Measurements from ENCODE around the gene MAP4K4. TPM values are rescaled to one million over a fixed set of nuclear protein-coding genes. Genes with fewer than 3 reads are reported as not detected.
"Not testable (repeated sequence)": the region's sequence is repeated elsewhere in the genome, so short reads cannot be mapped to it uniquely, and the experiment has no call there.

MAP4K4 gene
- total RNA-seq, 2 experiments from 2014 or later: 90.2 to 92.2 TPM

- H3K27me3 Mint-ChIP-seq (ENCODE audit: low read depth); H3K27ac Mint-ChIP-seq; ATAC-seq; H3K36me3 Mint-ChIP-seq (ENCODE audit: low read depth); H3K4me3 Mint-ChIP-seq; DNase-seq; H3K9me3 Mint-ChIP-seq (ENCODE audit: insufficient read depth); POLR2A ChIA-PET: not testable (repeated sequence)
- peaks cover 51% of the 10 kb centered on the region for H3K4me1 Mint-ChIP-seq (ENCODE audit: low read depth)
- CTCF ChIA-PET: interaction anchor here (1.2 kb wide), 1 partner anchor 48 kb away, joined by 3 read pairs; no protein-coding TSS in a partner anchor
Observed at GRCh38 chr2:101773961-101774360, 76.5 kb downstream of the MAP4K4 start.

- ChIA-PET CTCF (interaction anchor here (0.8 kb wide), 1 partner anchor 17 kb away, joined by 3 read pairs; no protein-coding TSS in a partner anchor), POLR2A (no interaction called here)
Observed at GRCh38 chr2:101775092-101775491, 77.6 kb downstream of the MAP4K4 start.

GRCh38 chr2:101775636-101776035 lies 78.1 kb downstream of the MAP4K4 start:
- Mint-ChIP-seq H3K9me3 (ENCODE audit: insufficient read depth) (no peaks in the 10 kb centered on the region), H3K36me3 (ENCODE audit: low read depth) (peaks cover 2% of the 10 kb centered on the region), H3K4me1 (ENCODE audit: low read depth) (peaks cover 56% of the 10 kb centered on the region), H3K4me3 (no peak overlapping the region), H3K27ac (no peak overlapping the region), H3K27me3 (ENCODE audit: low read depth) (no peaks in the 10 kb centered on the region)
- ChIA-PET POLR2A (interaction anchor here (0.6 kb wide), 1 partner anchor 69 kb away, joined by 3 read pairs; no protein-coding TSS in a partner anchor), CTCF (interaction anchor here (0.8 kb wide), 1 partner anchor 17 kb away, joined by 3 read pairs; no protein-coding TSS in a partner anchor)
- ATAC-seq (no peak), DNase-seq (no peak)

More at GRCh38 chr2:101775092-101775491, 77.6 kb downstream of the MAP4K4 start:
- H3K4me3 Mint-ChIP-seq: no peak overlapping the region
- peaks cover 56% of the 10 kb centered on the region for H3K4me1 Mint-ChIP-seq (ENCODE audit: low read depth)
- peaks cover 2% of the 10 kb centered on the region for H3K36me3 Mint-ChIP-seq (ENCODE audit: low read depth)
- no peaks in the 10 kb centered on the region for H3K9me3 Mint-ChIP-seq (ENCODE audit: insufficient read depth)
- no peak overlapping the region for H3K27ac Mint-ChIP-seq
- ATAC-seq: no peak
- DNase-seq: no peak
- H3K27me3 Mint-ChIP-seq (ENCODE audit: low read depth): no peaks in the 10 kb centered on the region

- peaks cover 2% of the 10 kb centered on the region for H3K36me3 Mint-ChIP-seq (ENCODE audit: low read depth)
- no peaks in the 10 kb centered on the region for H3K9me3 Mint-ChIP-seq (ENCODE audit: insufficient read depth)
- no peak overlapping the region for H3K27ac Mint-ChIP-seq
- no peak for ATAC-seq
- peaks cover 55% of the 10 kb centered on the region for H3K4me1 Mint-ChIP-seq (ENCODE audit: low read depth)
- POLR2A ChIA-PET: interaction anchor here (0.6 kb wide), 1 partner anchor 70 kb away, joined by 3 read pairs; no protein-coding TSS in a partner anchor
- no peak for DNase-seq
- no peaks in the 10 kb centered on the region for H3K27me3 Mint-ChIP-seq (ENCODE audit: low read depth)
- H3K4me3 Mint-ChIP-seq: no peak overlapping the region
- CTCF ChIA-PET: interaction anchor here (1.0 kb wide), 1 partner anchor 31 kb away, joined by 3 read pairs; no protein-coding TSS in a partner anchor
Observed at GRCh38 chr2:101776172-101777043, 78.9 kb downstream of the MAP4K4 start.

GRCh38 chr2:101777337-101777736 lies 79.8 kb downstream of the MAP4K4 start:
- no peaks in the 10 kb centered on the region for H3K27me3 Mint-ChIP-seq (ENCODE audit: low read depth)
- no peak for ATAC-seq
- CTCF ChIA-PET: interaction anchor here (0.8 to 1.0 kb wide), 2 partner anchors 32 to 47 kb away, joined by 3 read pairs; no protein-coding TSS in a partner anchor

GRCh38 chr2:101778102-101778501 lies 80.6 kb downstream of the MAP4K4 start:
- ChIA-PET CTCF (no interaction called here), POLR2A (no interaction called here)
- Mint-ChIP-seq H3K36me3 (ENCODE audit: low read depth) (peaks cover 5% of the 10 kb centered on the region), H3K9me3 (ENCODE audit: insufficient read depth) (no peaks in the 10 kb centered on the region), H3K4me3 (no peak overlapping the region), H3K27ac (no peak overlapping the region), H3K4me1 (ENCODE audit: low read depth) (peaks cover 49% of the 10 kb centered on the region), H3K27me3 (ENCODE audit: low read depth) (no peaks in the 10 kb centered on the region)
- ATAC-seq (no peak), DNase-seq (no peak)

More at GRCh38 chr2:101777337-101777736, 79.8 kb downstream of the MAP4K4 start:
- Mint-ChIP-seq H3K27ac (no peak overlapping the region), H3K36me3 (ENCODE audit: low read depth) (peaks cover 2% of the 10 kb centered on the region), H3K9me3 (ENCODE audit: insufficient read depth) (no peaks in the 10 kb centered on the region), H3K4me3 (no peak overlapping the region), H3K4me1 (ENCODE audit: low read depth) (peaks cover 52% of the 10 kb centered on the region)
- no peak for DNase-seq
- POLR2A ChIA-PET: no interaction called here

- no peak overlapping the region for H3K27ac Mint-ChIP-seq
- no peaks in the 10 kb centered on the region for H3K9me3 Mint-ChIP-seq (ENCODE audit: insufficient read depth)
- ChIA-PET POLR2A (no interaction called here), CTCF (interaction anchor here (0.7 to 2.4 kb wide), 5 partner anchors 9 to 93 kb away, joined by 3 to 15 read pairs (median 4); no protein-coding TSS in a partner anchor)
- ATAC-seq (no peak), DNase-seq (no peak)
- peaks cover 9% of the 10 kb centered on the region for H3K36me3 Mint-ChIP-seq (ENCODE audit: low read depth)
- H3K4me3 Mint-ChIP-seq: no peak overlapping the region
- H3K4me1 Mint-ChIP-seq (ENCODE audit: low read depth): peaks cover 42% of the 10 kb centered on the region
- H3K27me3 Mint-ChIP-seq (ENCODE audit: low read depth): no peaks in the 10 kb centered on the region
Observed at GRCh38 chr2:101779190-101779589, 81.7 kb downstream of the MAP4K4 start.

GRCh38 chr2:101779656-101780055 lies 82.1 kb downstream of the MAP4K4 start:
- ChIA-PET CTCF (interaction anchor here (0.7 to 2.4 kb wide), 5 partner anchors 9 to 51 kb away, joined by 3 to 15 read pairs (median 4); no protein-coding TSS in a partner anchor), POLR2A (no interaction called here)
- peaks cover 39% of the 10 kb centered on the region for H3K4me1 Mint-ChIP-seq (ENCODE audit: low read depth)
- H3K4me3 Mint-ChIP-seq: no peak overlapping the region
- H3K27me3 Mint-ChIP-seq (ENCODE audit: low read depth): no peaks in the 10 kb centered on the region
- DNase-seq: no peak
- no peak for ATAC-seq
- peaks cover 9% of the 10 kb centered on the region for H3K36me3 Mint-ChIP-seq (ENCODE audit: low read depth)
- no peaks in the 10 kb centered on the region for H3K9me3 Mint-ChIP-seq (ENCODE audit: insufficient read depth)
- no peak overlapping the region for H3K27ac Mint-ChIP-seq

GRCh38 chr2:101781326-101781725 lies 83.8 kb downstream of the MAP4K4 start:
- no peak for ATAC-seq
- no peak overlapping the region for H3K4me3 Mint-ChIP-seq
- POLR2A ChIA-PET: interaction anchor here (1.2 kb wide), 2 partner anchors 16 to 38 kb away, joined by 3 to 4 read pairs; no protein-coding TSS in a partner anchor

GRCh38 chr2:101781791-101782426 lies 84.4 kb downstream of the MAP4K4 start:
- peaks cover 32% of the 10 kb centered on the region for H3K4me1 Mint-ChIP-seq (ENCODE audit: low read depth)
- H3K9me3 Mint-ChIP-seq (ENCODE audit: insufficient read depth): no peaks in the 10 kb centered on the region
- no peaks in the 10 kb centered on the region for H3K27me3 Mint-ChIP-seq (ENCODE audit: low read depth)
- no peak overlapping the region for H3K27ac Mint-ChIP-seq
- ChIA-PET CTCF (interaction anchor here (0.8 to 1.5 kb wide), 2 partner anchors 11 to 12 kb away, joined by 4 to 5 read pairs; no protein-coding TSS in a partner anchor), POLR2A (interaction anchor here (1.2 kb wide), 1 partner anchor 16 kb away, joined by 3 read pairs; no protein-coding TSS in a partner anchor)
- no peak for DNase-seq
- peaks cover 9% of the 10 kb centered on the region for H3K36me3 Mint-ChIP-seq (ENCODE audit: low read depth)
- H3K4me3 Mint-ChIP-seq: no peak overlapping the region
- no peak for ATAC-seq

More at GRCh38 chr2:101781326-101781725, 83.8 kb downstream of the MAP4K4 start:
- no peak for DNase-seq
- peaks cover 32% of the 10 kb centered on the region for H3K4me1 Mint-ChIP-seq (ENCODE audit: low read depth)
- H3K27ac Mint-ChIP-seq: no peak overlapping the region
- H3K36me3 Mint-ChIP-seq (ENCODE audit: low read depth): peaks cover 9% of the 10 kb centered on the region
- no peaks in the 10 kb centered on the region for H3K27me3 Mint-ChIP-seq (ENCODE audit: low read depth)
- CTCF ChIA-PET: interaction anchor here (0.8 to 2.1 kb wide), 2 partner anchors 10 to 41 kb away, joined by 5 to 6 read pairs; no protein-coding TSS in a partner anchor
- H3K9me3 Mint-ChIP-seq (ENCODE audit: insufficient read depth): no peaks in the 10 kb centered on the region

GRCh38 chr2:101782427-101782792 lies 84.9 kb downstream of the MAP4K4 start:
- Mint-ChIP-seq H3K36me3 (ENCODE audit: low read depth) (peaks cover 9% of the 10 kb centered on the region), H3K27me3 (ENCODE audit: low read depth) (no peaks in the 10 kb centered on the region), H3K27ac (no peak overlapping the region), H3K4me3 (no peak overlapping the region), H3K9me3 (ENCODE audit: insufficient read depth) (no peaks in the 10 kb centered on the region), H3K4me1 (ENCODE audit: low read depth) (peaks cover 32% of the 10 kb centered on the region)
- ATAC-seq: no peak
- CTCF ChIA-PET: interaction anchor here (0.9 to 1.5 kb wide), 3 partner anchors 13 to 441 kb away, joined by 3 to 5 read pairs (median 4); no protein-coding TSS in a partner anchor
- POLR2A ChIA-PET: no interaction called here
- DNase-seq: no peak

Measured in activated CD8-positive, alpha-beta T cell treated with anti-CD3 and anti-CD28 coated beads, Interleukin-2, amount 10 ng/mL, durations not matched to agents 7 days and 5 days (primary cell).